IPS-11a (cell line): ENCODE results near the gene PLEKHG3.
"Not testable (repeated sequence)": the region's sequence is repeated elsewhere in the genome, so short reads cannot be mapped to it uniquely, and the experiment has no call there.

Experiments used
- H3K4me3 ChIP-seq: one replicate; pipeline ENCODE4 v1.5.1; 2013; ENCODE audit warnings: low read depth, low read length, control low read depth

The PLEKHG3 gene

DNA sequence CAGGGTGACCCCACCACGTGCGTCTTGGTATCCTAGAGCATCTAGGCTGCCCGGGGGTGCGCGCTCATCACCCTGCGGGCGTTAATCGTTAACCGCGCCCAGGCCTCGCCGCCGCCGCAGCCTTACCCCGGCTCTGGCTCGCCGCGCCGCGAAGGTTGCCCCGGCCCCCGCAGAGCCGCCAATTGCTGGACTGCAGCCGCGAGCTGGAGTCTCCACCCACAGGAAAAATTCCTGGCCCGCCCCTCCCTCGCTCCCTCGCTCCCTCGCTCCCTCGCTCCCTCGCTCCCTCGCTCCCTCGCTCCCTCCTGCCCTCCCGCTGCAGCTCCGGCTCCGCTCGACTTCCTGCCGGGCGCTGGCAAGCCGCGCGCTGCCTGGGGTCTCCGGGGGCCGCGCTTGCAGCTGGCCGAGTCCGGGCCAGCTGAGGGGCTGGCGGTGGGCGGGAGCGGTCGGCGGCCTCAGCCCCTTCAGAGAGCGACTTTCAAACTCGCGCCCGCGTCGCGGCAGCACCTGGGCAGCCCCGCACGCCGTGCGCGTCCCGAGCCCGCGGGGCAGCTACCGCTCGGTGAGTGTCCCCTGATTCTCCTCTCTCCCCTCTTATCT is at the start of gene PLEKHG3:
Gene PLEKHG3, plus strand, starts transcription at position 282 of the 600 bp plus-strand sequence. CDS start 23,208 bp downstream, outside the sequence.
- H3K4me3 ChIP-seq = peak within 1 kb of the TSS; percentile 85

DNA sequence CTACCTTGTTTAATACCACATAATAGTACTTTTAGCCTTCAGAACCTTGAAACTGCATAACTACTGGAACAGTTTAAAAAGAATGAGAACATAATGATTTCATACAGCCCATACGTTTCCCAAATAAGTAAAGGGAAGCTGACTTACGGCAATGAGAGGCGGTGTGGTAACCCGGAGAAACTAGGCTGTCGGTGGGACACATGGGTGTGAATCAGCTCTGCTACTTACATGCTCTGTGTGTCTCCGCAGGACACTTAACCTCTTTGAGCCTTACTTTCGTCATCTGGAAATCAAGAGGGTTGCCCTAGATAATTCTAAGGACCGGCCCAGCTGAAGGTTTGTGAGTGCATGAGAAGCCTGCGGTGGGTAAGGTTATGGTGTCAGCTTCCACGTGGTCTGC is 49.3 kb upstream of the PLEKHG3 start:
- no peak overlapping the region for H3K4me3 ChIP-seq

DNA sequence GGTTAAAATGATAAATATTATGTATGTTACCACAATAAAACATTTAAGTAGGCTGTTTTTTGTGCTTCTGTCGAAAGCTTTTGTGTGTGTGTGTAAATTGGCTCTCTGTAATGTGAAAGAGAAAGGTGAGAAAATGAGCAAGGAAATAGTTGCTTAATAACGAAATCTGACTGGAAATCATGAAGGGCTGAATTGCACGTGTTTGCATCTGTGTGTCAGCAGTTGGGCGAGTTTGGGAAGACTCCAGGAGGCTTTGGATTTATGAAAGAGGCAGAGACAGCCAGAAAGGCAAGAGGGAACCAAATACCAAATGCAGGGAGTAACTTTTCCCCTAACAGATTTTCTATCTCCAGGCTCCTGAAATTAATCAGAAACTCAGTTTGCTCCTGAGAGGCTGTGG is 47.2 kb upstream of the PLEKHG3 start:
- no peak overlapping the region for H3K4me3 ChIP-seq

DNA sequence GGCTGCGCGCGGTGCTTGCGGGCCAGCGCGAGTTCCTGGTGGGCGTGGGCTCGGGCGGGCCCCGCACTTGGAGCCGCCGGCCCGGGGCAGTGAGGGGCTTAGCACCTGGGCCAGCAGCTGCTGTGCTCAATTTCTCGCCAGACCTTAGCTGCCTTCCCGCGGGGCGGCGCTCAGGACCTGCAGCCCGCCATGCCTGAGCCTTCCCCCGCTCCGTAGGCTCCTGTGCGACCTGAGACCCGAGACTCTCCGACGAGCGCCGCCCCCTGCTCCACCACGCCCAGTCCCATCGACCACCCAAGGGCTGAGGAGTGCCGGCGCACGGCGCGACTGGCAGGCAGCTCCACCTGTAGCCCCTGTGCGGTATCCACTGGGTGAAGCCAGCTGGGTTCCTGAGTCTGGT is 46.0 kb upstream of the PLEKHG3 start:
- H3K4me3 ChIP-seq = no peak overlapping the region

DNA sequence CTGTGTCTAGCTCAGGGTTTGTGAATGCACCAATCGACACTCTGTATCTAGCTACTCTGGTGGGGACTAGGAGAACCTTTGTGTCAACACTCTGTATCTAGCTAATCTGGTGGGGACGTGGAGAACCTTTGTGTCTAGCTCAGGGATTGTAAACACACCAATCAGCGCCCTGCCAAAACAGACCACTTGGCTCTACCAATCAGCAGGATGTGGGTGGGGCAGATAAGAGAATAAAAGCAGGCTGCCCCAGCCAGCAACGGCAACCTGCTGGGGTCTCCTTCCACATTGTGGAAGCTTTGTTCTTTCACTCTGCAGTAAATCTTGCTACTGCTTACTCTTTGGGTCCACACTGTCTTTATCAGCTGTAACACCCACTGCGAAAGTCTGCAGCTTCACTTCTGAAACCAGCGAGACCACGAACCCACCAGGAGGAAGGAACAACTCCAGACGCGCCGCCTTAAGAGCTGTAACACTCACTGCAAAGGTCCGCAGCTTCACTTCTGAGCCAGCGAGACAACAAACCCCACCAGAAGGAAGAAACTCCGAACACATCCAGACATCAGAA is 45.4 kb upstream of the PLEKHG3 start:
- H3K4me3 ChIP-seq = not testable (repeated sequence)

DNA sequence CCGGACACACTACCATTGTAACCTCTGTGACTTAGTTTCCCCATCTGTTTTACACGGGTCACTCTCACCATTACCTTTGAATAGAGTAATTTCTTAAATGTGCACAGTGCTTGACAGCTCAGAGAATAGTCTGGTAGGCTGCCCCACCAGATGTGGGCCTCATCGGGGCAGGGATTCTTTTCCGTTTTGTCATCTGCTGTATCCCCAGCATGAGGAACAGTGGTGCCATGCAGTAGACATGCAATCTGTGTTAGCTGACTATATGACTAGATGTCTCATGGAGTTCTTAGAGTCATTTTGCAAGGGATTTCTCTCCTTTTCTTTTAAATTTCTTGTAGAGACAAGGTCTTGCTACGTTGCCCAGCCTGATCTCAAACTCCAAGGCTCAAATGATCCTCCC is 44.9 kb upstream of the PLEKHG3 start:
- no peak overlapping the region for H3K4me3 ChIP-seq

DNA sequence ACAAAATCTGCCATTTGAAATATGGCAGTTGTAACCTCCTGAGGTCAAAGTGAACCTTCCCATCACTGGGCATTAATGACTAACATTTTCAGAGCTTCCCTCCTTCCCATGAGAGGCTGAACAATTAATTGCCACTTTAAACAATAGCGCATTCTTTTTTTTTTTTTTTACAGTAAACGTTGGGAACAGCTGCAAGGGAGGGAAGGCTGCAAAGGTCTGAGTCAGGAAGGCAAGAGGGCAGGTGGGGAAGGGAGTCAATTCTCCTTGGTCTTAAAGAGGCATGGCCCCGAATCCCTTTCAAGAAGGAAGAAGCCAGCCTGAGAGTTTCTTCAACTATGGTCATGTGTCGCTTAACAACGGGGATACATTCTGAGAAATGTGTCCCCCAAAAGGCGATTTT is 41.0 kb upstream of the PLEKHG3 start:
- H3K4me3 ChIP-seq = no peak overlapping the region

DNA sequence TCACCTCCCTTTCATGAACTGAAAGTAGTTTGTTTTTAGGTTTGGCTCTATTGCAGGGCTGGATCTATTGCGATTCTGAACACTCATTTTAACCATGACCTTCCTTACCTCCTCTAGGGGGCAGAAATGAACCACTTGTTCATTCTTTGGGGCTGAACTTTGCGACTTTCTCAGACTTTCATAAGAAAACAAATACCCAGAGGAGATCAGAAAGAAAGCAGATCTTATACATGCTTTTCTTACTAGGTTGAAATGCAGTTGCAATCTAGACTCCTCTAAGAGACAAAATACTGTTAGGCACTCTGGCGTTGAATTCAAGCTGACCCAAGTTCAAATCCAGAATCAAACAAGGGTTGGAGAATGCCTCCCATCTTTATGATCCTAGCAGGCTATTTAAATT is 32.6 kb upstream of the PLEKHG3 start:
- no peak overlapping the region for H3K4me3 ChIP-seq

DNA sequence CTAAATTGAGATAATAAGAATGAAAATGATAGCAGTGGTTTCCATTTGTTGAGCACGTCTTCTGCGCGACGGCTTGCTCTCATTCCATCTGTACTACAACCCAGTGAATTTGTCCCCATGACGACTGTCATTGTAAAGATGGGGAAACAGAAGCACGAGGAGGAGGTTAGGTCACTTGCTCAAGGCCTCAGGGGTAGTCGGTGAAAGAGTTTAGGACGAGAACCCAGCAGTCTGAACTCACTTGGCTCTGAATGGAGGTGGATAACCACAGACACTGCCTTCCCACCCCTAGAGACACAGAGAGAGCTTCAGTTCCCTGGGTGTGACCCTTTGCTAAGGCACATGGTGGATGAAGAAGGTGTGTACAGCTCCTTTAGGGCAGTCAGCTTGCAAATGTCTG is 30.9 kb upstream of the PLEKHG3 start:
- H3K4me3 ChIP-seq = no peak overlapping the region

DNA sequence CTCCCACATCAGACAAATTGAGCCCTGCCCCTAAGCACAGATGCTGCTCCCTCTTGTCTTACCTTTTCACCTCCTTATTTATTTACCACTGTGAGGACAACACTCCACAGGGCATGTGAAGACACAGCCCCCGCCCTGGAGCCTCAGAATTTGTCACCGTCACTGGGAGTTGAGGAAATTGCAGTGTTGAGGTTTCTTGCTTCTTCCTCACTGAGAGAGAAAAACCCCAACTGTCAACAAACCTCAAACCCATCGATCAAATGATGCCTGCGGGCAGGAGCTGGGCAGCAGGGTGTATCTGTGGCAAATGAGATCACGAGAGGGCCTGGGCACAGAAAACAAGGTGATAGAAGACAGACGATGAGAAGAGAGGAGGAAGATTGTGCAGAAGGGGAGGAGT is 30.5 kb upstream of the PLEKHG3 start:
- no peak overlapping the region for H3K4me3 ChIP-seq

DNA sequence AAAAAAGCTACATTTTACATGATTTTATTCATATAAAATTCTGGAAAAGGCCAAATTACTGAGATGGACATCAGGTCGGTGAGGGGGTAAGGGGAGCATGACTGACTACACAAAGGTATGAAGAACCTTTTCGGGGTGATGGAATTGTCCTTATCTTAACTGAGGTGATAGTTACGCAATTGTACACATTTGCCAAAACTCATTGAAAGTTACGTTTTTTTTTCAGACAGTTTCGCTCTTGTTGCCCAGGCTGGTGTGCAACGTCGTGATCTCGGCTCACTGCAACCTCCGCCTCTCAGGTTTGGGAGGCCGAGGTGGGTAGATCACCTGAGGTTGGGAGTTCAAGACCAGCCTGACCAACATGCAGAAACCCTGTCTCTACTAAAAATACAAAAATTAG is 29.4 kb upstream of the PLEKHG3 start:
- H3K4me3 ChIP-seq = no peak overlapping the region

DNA sequence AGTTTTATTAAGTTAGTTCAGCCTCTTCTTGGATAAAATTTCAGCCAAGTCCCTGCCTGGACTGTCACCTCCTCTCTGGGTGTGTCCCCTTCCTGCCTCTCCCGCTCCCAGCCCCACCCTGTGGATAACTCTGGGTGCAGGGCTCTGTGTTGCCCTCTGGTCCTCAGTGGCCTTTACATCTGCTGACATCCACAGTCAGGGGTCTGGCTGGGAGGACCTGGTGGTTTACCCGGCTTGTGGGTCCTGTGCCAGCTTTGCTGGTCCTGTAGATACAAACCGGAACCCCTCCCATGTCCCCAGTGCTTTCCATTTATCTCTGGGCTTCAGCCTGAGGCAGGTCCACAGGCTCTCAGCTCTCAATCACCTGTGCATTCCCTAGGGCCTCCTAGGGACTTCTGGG is 28.9 kb upstream of the PLEKHG3 start:
- no peak overlapping the region for H3K4me3 ChIP-seq

DNA sequence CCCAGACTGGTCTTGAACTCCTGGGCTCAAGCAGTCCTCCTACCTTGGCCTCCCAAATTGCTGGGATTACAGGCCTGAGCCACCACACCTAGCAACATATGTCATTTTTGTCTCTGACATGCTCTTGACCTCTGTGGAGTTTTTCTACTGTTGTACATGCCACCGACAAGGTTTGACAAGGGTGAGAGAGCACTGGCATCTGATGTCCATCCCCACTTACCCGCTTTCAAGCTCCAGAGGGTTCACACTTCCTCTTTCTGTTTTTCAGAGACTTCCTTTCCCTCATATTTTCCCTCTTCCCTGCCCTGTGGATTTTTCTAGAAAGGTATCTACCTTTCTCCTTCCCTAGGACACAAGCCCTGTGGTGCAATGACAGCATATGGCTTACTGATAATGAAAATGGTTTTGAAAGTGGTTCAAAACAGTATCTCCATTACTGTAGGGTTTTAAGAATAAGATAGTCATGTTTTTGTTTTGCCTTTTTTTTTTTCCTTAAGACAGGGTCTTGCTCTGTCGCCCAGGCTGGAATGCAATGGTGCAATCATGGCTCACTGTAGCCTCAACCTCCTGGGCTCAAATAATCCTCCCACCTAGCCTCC is 27.7 kb upstream of the PLEKHG3 start:
- H3K4me3 ChIP-seq = no peak overlapping the region

DNA sequence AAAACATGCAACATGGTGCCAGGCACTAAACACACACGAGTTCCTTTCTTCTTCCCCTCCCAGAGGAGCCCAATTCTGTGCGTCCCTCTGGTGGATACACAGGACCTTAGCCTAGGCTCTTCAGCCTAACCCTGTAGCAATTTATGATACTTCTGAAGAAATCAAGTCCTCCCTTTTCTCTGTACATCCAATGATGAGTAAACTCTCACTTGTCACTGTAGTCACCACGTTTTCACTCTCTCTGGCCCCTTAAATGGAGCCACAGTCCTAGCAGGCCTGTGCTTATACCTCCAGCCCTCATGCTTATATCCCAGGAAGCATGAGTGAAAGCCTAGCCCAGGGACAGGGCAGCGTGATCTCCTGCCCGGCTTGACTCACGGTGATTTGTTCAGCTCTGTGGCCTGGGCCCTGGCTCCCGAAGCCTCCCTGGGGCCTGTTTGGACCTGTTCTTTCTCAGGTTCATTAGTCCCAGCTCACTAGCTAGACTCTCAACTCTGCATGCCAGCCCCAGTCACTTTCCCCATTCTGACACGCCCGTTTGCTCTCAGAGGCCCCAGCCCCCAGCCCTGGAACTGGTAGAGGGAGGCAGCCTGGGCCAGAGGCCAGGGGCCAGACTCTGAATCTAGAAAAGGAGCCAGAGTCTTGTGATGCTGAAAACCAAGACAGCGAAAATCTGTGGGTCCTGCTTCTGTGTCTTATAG is 24.1 kb upstream of the PLEKHG3 start:
- no peak overlapping the region for H3K4me3 ChIP-seq

DNA sequence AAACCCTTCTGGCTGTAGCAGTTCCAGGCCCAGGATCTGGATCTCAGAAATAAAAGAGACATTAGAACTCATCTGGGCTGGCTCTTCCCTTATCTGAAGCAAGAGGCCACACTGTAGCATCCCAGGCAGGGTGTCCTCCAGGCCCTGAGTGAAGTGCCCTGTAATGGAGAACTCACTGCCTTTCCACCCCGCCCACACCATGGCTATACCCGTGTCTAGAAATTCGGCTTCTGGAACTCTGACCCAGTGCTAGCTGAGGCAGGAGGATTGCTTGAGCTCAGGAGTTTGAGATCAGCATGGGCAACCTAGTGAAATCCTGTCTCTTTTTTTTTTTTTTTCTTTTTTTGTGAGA is 23.5 kb upstream of the PLEKHG3 start:
- H3K4me3 ChIP-seq = no peak overlapping the region

DNA sequence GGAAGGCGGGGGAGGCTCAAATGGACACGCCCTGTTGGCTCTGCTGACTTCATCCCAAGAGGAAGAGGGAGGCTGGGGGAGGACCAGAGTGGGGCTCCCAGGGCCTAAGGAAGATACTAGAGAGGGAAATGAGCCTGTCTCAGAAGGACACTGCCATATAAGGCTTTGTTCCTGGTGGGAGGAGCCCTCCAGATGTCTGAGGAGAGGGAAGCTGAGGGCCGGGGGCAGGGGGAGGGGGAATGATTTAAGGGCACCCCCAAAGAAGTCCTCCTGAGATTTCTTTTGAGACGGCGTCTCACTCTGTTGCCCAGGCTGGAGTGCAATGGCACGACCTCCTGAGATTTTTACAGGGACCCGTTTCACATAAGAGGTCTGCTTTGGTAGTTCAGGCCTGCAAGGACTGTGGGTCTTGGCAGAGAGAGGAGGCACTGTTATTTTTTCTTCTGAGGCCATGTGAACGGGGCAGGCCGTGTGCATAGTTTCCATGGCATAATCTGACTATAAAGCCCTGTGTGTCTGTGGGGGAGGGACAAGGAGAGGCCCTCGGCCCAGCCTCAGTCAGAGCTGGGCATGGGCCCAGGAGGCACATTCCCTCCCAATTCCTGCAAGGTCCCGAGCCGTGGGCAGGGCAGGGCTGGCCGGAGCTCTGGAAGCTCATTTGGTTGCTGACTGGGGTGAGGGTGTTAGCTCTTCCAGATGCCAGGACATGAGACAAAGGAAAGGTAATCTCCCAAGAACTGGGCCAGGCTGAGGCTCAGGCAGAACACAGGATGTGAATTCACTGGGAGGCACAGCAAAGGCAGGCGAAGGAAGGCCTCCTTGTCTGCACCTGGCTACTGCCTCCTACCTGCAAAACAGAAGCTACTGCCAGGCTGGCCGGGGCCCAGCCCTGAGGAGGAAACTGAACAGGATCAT is 22.2 kb upstream of the PLEKHG3 start:
- H3K4me3 ChIP-seq = no peak overlapping the region

DNA sequence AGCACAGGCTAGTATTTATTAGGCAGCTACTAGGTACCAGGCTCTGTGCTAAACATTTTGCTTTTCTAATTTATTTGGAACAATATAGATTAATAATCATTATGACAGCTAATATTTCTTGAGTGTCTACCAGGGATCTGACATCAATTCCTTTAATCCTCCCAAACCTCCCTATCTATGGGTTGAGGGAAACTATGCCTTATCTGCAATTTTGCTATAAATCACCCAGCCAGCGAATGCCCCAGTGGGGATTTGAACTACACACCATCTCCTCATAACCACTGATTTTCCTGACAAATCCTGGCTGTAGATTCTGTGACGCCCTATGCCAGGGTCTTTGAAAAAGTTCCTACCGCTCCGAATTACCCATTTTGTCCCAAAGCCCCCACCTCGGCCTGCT is 21.4 kb upstream of the PLEKHG3 start:
- H3K4me3 ChIP-seq = no peak overlapping the region

DNA sequence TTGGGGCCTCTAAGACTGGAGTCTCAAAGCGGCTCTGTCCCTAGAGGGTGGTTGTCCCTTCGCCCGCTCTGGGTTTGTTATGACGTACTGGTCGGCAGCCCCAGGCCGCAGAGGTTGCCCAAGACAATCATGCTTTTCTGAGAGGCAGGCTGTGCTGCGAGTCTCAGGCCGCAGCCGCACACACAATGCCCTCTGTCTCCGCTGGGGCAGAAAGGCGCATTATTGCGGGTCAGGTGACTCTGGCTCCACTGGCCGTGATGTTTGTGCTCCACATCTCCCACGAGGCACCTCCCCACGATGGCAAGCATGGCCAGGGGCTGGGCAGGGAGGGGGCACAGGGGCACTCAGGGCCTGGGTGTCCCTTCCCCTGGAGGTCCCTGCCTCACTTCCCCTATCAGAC is 21.0 kb upstream of the PLEKHG3 start:
- H3K4me3 ChIP-seq = no peak overlapping the region

DNA sequence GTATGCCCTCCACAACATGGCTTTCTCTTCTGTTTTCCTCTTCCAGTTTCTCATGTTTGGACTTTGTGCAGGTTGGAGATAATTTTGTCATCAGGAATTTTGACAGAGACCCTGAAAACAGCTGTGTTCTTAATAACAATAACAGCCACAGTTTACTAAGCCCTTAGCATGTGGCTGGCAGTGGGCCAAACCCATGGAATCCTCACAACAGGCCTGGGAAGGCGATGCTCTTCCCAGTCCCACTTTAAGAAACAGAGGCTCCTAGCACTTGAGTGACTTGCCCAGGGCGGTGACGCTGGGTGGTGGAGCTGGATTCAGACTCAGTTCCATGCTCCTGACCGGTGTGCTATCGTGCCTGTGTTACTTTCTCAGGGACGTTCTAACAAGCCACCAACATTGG is 20.1 kb upstream of the PLEKHG3 start:
- no peak overlapping the region for H3K4me3 ChIP-seq

DNA sequence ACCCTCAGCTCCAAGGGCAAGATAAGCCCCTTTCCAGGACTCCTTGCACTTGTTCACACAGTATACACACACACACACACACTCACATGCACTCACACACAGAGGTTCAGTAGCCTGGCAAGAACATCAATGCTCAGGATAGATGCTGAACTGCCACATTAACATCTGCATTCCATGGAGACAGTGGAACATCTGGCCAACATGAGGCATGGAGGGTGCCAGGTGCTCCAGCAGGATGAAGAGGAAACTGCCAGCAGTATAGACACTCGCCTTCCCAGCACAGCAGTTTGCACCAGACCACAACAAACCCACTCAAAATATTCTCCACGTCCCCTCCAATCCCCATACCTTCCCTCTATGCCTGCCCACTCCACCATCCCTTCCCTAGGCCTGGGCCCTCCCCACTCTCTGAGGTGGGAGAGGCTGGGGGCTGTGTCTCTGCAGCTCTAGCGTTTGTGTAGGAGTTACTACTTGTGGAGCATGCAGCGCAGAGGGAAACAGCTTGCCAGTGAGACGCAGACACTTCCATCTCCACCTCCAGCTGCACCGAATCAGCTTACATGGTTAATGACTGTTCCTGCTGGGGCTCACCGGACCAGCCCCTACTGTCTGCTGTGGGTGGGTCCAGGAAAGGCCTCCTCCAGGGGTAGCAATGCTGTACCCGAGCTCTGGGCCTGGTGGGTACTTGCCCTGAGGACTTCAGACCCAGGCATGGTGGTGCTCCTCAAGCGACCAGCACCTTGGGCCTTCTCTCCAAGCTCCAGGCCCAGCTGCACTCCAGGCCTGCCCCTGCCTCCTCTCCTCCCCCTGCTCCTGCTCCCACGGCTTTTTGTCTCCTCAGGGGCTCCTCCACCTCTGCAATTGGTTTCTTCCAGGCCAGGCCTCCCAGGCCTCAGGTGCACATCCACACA is 18.6 kb upstream of the PLEKHG3 start:
- no peak overlapping the region for H3K4me3 ChIP-seq
